Retina (tissue), 1 donor: ENCODE results near the gene METAP2.
"Not testable (repeated sequence)": the region's sequence is repeated elsewhere in the genome, so short reads cannot be mapped to it uniquely, and the experiment has no call there.

Experiments used
- DNase-seq: peaks from one replicate; pipeline ENCODE4 v3.0.0-alpha.2; 2016

The METAP2 gene

DNA sequence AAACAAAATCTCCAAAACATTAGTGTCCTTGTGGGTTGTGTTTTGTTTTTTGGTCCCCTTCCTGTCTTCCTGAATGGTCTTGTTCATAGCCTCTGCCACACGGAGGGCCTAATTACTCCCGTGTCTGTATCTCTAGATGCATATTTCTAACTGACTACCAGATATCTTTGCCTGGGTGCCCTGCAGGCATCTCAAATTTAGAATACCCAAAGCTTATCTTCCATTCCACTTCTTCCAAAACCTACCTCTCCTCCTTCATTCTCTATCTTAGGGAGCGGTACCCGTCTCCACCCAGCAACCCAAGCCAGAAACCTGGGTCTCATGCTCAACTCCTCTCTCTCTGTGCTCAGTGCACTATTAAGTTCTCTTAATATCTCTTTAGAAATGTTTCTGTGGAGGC, 10.9 kb upstream of the METAP2 start:
- DNase-seq: no peak

DNA sequence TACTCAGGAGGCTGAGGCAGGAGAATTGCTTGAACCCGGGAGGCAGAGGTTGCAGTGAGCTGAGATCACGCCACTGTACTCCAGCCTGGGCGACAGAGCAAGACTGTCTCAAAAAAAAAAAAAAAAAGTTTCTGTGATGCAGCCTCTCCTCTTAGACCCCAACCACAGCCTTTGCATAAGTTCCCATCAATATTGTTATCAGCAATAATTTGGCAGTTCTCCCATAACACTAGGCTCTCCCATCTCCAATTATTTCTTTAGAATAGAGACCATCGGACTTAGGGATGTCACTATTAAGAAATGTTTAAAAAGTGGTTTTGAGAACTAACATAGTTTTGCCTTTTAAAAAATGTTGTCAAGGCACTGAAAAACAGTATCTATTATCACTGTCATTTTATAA, 10.2 kb upstream of the METAP2 start:
- DNase-seq: not testable (repeated sequence)

DNA sequence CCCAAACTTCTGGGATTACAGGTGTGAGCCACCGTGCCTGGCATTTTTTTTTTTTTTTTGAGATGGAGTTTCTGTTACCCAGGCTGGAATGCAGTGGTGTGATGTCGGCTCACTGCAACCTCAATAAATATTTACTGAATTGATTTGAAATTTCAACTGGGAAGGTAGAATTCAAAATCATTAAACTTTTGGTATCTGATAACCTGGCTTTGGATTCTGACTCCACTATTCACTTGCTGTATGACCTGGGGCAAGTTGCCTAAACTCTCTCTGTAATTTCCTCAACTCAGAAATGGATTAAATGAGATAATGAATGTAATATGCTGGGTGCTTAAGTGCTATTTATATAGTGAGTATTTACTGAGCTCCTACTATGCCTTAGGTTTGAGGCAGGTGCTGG, 8.7 kb upstream of the METAP2 start:
- no peak for DNase-seq

DNA sequence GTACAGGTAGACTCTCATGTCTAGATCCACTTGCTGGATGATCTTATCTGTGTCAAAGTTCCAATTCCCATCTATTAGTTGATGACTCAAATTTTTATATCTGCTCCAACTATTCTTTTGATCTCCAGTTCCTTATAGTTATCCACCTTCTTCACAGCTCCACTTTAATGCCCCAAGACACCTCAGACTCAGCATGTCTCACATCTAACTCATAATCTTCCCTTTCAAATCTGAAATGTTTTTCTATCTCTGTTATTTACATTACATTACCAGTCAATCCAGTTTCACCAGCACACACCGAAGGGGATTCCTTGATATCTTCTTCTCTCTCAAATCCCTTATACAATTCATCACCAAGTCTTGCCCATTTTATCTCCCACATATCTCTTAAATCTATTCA, 3.7 kb upstream of the METAP2 start:
- no peak for DNase-seq

DNA sequence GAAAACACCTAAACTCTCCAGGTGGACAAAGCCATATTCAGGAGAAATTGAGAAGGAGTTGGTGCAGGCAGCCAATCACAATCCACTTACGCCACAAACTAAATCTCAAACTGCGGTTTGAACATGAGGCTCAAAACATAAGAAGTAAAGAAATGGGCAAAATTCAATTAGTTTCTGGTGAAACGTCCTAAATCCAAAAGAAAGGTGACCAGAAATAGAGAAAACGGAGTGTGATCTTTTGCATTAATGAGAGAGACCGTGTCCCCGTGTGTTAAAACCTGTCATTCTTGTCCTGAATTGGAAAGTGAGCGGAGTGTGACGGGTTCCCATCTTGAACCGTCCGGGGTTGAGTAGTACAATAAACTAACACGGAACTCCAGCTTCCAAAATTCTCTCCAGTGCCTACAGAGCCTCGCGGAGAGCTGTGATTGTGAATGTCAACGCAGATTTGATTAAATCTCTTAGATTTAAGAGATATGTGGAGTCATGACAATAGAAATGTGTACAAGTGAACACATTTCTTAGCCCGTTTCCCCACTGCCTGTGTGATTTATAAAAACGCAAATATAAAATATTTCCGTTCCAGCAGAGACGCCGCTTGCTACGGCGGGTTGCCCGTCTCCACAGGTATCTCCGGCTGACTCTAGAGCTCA, 595 bp upstream of the METAP2 start:
- DNase-seq: no peak

DNA sequence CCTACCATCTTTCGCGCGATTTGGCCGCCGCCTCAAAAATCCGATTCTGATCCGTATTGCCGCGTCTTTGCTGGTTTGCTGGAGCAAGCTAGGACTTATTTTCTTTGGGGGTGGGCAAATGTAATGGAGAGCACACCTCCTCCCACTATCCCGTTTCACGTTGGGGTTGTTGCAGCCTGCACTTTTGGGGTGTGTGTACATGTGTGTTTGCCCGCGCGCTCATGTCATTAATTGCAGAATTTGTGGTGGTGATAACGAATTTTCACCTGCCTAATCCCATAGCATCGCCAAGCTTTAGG, 657 bp downstream of the METAP2 start:
- DNase-seq: no peak

DNA sequence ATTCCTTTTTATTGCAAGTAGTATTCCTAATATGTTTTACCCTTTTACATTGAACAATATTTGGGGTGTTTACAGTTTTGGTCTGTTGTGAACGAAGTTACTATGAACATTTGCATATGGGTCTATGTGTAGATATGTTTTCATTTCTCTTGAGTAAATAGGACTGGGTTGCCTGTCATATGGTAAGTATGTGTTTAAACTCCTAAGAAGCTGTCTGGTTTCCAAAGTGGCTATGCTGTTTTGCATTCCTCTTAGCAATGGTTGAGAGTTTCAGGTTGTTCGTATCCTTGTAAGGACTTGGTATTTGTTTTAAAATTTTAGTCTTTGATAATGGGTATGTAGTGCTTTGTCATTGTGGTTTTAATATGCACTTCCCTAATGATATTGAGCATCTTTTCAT, 6.3 kb downstream of the METAP2 start:
- no peak for DNase-seq

DNA sequence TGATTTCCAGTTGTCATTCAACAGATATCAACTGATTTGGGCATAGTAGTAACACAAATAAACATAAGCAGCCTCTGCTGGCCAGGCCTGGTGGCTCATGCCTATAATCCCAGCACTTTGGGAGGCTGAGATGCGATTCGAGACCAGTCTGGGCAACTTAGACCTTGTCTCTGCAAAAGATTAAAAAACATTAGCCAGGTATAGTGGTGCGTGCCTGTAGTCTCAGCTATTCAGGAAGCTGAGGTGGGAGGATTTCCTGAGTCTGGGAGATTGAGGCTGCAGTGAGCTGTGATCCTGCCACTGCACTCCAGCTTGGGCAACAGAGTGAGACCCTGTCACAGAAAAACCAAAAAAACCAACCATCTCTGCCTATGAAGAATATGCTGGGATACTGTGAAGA, 7.1 kb downstream of the METAP2 start:
- no peak for DNase-seq

DNA sequence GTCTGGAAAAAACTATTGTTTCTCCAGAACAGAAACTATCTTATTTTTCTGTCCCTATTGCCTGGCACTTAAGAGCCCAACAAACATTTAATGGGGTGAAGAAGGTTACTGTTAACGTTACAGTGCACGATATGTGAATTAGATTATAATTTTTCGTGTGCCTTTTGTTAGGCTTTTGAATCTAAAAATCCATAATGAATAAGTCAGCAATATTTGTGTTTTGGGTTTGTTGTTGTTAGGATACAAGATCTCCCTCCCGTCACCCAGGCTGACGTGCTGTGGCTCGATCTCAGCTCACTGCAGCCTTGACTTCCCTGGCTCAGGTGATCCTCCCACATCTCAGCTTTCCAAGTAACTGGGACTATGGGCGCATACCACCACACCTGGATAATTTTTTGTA, 7.9 kb downstream of the METAP2 start:
- no peak for DNase-seq

DNA sequence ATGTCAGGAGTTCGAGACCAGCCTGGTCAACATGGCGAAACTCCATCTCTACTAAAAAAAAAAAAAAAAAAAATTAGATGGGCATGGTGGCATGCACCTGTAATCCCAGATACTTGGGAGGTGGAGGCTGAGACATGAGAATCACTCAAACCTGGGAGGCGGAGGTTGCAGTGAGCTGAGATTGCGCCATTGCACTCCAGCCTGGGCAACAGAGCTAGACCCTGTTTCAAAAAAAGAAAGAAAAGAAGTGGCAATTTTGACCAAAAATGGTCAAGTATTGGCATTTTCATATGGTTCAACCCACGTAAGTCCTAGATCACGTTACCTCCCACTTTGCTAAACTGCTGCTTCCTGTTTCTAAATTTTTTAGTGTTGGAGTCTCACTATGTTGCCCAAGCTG, 8.6 kb downstream of the METAP2 start:
- not testable (repeated sequence) for DNase-seq

DNA sequence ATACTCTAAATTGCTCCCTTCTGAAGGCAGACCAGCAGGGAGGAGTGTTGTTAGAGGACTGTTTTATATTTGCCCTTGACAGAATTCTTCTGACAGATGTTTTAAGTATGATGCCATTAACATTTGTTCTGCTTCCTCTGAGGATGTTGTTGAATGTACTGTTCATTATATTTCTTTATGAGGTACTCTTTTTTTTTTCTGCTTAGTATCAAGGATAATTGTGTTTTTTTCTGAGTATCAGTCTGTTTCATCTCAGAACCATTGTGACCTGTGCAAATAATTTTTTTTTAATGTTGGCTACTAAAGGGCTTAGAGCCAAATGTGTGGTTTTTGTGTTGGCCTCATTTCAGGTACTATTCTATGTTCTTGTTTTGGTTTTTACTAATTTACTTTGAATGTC, 10.6 kb downstream of the METAP2 start:
- no peak for DNase-seq

DNA sequence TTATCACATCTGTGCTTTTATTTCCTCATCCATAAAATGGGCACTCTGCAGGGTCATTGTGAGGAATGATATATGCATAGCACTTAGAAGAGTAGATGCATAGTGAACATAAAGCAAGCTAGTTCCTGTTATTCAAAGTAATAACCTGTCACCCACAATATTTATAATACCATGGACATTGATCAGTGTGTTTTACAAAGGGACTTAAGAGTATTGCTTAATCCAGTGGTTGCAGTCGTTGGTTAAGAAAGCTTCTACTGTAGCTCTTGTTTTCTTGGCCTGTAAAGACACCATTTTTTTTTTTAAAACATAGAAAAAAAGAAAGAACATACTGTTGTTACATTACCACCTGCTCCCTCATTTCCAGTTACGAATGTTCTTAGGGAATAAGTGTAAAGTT, 13.1 kb downstream of the METAP2 start:
- no peak for DNase-seq

DNA sequence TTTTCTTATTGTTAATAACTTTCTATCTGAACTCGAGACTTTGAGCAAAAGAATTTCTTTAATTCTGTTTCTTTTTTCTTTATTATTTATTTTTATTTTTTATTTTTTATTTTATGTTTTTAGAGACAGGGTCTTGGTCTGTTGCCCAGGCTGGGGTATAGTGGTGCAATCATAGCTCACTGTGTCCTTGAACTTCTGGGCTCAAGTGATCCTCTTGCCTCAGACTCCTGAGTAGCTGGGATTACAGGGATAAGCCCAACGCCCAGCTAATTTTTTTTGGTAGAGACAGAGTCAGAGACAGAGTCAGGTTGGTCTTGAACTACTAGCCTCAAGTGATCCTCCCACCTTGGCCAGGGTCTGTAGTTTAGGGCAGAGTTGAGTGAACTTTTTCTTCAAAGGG, 18.5 kb downstream of the METAP2 start:
- DNase-seq: no peak

DNA sequence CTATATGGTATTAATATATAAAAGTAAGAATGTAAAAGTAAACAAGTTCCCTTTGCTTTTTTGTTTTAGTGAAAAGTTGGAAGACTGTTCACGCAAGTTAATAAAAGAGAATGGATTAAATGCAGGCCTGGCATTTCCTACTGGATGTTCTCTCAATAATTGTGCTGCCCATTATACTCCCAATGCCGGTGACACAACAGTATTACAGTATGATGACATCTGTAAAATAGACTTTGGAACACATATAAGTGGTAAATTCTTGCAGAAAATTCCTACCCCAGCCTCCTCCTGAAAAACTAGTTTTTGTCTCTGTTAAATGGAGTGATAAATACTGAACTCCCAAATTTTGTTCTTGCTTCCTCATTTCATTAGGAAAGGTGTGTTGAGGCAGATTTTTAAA, 20.9 kb downstream of the METAP2 start:
- no peak for DNase-seq

DNA sequence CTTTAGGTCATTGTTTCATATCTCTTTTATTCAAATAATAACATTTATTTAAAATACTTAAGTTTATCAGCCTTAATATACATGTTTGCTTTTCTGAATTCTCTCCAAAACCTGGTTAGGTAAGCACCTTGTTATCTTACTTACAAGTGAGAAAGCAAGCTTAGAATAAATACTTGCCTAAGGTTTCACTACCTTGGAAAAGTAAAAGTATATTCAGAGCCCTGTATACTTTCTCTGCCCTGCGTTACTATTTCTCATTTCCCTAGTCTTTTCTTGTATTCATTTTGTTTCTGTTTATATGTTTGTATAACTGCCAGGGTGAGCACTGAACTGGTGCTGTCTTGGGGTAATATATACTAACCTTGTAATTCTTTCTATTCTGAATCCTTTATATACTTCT, 21.5 kb downstream of the METAP2 start:
- DNase-seq: no peak

DNA sequence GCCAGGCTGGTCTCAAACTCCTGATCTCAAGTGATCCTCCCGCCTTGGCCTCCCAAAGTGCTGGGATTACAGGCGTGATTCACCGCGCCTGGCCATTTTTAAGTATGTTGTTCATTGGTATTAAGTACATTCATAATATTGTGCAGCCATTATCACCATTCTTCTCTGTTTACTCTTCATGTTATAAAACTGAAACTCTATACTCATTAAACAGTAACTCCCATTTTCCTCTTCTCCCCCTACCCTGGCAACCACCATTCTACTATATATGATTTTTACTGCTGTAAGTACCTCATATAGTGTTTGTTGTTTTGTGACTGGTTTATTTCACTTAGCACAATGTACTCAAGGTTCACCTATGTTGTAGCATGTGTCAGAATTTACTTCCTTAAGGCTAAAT, 23.1 kb downstream of the METAP2 start:
- no peak for DNase-seq

DNA sequence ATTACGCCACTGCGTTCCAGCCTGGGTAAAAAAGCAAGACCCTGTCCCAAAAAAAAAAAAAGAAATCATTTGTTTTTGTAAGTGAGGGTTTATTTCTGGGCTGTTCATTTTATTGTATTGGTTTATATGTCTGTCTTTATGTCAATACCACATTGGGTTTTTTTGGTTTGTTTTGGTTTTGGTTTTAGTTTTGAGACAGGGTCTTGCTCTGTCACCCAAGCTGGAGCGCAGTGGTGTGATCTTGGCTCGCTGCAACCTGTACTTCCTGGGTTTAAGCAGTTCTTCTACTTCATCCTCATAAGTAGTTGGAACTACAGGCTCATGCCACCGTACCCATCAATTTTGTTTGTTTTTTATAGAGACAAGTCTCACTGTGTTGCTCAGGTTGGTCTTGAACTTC, 25.0 kb downstream of the METAP2 start:
- DNase-seq: no peak

DNA sequence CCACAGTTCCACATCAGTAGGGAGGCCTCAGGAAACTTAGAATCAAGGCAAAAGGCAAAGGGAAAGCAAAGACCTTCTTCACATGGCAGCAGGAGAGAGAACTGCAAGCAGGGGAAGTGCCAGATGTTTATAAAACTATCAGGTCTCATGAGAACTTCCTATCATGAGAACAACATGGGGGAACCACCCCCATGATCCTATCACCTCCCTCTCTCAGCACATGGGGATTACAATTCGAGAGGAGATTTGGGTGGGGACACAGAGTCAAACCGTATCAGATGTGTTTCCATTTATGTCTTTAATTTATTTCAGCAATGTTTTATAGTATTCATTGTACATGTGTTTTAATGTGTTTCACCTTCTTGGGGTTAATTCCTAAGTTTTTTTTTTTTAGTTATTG, 25.8 kb downstream of the METAP2 start:
- no peak for DNase-seq

DNA sequence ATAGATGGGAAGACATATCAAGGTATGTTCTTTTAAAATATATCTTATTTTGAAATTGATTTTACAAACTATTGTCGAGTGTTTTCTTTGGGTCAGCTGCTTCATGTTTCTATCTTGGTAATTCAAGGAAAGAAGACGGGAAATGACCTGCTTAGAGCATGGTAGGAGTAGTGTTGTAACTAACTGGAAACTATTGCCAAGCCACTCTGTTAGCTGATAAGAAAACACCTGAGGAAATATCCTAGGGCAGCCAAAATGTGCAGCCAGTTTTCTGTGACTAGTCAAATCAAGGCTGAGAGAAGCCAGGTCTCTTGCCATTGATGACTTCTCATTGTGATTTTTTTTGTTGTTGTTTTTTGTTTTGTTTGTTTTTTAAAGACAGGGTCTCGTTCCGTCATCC, 30.2 kb downstream of the METAP2 start:
- DNase-seq: no peak

DNA sequence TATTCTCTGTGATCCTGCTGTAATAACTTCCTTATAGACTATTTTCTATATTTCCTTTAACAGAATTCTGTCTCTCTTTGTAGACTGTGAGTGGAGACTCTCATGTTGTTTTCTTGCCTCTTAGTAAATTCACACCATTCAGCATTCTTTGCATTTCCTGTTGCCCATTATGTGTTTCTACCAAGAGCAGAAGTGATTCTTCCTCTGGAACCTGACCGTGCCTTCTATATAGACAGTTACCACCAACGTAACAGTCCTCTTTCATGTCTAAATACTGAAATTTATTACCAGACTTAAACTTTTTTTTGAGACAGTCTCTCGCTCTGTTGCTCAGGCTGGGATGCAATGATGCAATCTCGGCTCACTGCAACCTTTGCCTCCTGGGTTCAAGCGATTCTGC, 31.1 kb downstream of the METAP2 start:
- no peak for DNase-seq

DNA sequence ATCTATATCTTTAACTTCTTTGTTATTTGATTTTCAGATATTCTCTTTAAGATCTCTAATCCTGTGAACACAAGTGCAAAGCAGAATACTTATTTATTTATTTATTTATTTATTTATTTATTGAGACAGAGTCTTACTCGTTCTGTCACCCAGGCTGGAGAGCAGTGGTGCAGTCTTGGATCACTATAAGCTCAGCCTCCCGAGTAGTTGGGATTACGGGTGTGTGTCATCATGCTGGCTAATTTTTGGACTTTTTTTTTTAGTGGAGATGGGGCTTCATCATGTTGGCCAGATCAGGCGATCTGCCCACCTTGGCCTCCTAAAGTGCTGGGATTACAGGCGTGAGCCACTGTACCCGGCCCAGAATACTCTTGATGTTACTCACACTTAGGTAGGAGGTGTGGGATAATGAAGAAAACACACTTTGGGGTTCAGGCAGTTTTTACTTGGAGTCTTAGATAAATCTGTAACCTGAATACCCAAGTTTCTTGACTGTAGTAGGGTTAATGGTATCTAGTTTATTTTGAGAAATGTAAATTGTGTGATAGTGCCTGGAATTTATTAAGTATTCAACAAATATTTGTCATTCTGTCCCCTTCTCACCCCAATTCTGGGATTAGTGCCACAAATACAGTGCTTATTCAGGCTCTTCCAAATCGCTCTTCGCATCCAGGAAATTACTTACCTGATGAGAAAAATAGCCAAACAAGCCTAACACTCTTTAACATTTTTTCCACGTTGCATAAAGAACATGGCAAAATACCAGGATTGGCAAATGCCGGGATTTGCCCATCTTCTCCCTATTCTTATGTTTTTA, 33.0 kb downstream of the METAP2 start:
- DNase-seq: no peak

DNA sequence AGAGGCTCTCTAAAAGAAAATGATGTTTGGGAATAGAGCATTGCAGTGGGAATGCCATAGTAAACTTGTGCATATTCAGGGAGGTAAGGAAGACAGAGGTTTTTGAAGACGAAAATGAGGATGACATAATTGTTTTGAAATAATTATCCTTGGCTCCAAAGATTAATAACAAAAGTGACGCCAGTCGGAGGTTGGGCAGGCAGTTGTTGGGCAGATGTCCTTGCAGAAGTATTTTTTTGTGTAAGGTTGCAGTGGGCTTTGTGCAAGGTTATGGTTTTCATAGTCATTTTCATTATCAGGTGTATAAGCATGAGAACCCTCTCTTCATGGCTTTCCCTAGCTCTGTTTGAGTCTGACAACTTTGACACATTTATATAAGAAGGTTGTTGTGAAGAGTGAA, 35.3 kb downstream of the METAP2 start:
- DNase-seq: no peak

DNA sequence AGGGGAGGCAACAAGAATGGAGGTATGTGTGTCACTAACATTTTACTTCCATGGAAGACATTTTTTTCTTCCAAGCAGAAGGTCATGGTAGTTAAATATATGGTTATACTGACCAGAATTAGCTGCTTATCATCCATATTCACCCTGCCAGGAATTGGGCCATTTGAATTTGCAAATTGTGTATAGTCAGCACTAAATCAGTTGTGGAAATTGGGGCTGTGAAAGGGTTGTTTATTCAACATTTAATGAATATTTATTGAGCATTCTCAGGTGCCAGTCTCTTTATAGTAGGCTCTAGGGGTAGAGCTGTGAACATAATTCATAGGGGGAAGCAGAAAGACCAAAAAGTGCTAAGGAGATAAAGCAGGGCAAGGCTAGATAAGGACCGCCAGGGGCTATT, 38.0 kb downstream of the METAP2 start:
- DNase-seq: no peak

DNA sequence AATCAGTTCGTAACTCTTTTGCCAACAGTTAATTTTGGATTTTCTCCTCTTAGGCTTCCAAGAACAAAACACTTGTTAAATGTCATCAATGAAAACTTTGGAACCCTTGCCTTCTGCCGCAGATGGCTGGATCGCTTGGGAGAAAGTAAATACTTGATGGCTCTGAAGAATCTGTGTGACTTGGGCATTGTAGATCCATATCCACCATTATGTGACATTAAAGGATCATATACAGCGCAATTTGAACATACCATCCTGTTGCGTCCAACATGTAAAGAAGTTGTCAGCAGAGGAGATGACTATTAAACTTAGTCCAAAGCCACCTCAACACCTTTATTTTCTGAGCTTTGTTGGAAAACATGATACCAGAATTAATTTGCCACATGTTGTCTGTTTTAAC, 39.6 kb downstream of the METAP2 start:
- no peak for DNase-seq

DNA sequence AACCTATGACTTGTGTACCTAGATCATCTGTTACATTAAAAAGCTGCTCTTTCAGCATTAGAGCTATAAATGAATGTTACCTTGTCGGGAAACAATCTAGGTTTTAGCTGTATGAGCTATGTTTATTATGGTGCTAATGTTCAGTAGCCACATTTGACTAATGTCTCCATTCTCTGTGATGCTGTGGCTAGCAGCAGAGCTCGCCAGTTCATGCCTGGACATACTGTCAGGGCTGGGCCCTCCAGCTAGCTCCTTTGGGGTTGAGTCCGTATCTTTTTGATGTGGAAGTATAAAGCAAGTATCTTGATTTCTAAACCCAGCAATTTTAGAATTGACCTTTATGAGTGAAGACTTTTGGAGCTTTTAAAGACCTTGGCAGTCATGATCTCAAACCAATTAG, 41.2 kb downstream of the METAP2 start:
- no peak for DNase-seq
